GM11168 (cell line): Measurements from ENCODE around the gene WDSUB1.

ENCODE experiments used
- in situ Hi-C: fragments of 300-500 bp; cut with MboI; formaldehyde crosslinking; loops from one replicate; pipeline ENCODE4 v1.12.0; 2022; ENCODE audit warnings: low sequenced_read_pairs; ENCODE audit not compliant: unreplicated experiment

WDSUB1 gene

DNA sequence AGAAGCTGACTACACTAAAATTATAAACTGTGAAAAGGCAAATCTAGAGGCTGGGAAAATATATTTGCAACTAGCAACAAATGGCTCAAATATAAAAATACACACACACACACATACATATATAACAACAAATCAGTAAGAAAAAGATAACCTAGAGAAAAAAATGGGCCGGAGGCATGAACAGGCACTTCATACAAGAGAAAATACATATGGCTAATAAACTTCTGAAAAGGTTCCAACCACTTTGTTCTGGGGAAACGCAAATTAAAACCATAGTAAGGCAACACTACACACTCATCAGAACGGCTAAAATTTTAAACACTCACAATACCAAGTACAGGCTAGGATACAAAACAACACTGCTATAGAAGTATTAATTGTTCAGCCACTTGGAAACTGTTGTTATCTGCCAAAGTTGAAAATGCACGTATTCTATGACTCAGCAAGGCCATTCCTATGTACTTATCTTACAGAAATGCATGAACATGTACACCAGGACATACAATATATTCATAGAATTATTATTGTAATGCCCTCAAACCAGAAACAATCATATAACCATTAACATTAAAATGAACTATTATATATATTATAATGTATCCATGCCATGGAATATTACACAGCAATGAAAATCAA, 15.6 kb downstream of the WDSUB1 start:
- in situ Hi-C loops, result no loop called here

DNA sequence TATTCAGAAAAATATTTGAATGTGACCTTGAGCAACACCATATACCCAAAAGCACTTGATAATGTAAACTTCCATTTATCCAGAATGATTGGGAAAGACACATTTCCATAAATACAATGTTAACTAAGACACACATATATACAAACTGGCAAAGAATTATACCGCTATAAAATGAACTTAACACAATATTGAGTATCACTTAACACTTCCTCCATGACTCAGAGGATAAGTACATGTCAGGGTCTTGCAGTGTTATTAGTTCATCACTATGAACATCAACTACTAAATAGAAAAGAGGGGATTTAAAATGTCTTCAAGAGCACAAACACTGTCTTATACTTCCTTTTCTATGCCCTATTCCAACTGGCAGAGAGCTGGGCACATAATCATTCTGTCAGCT, 18.6 kb downstream of the WDSUB1 start:
- in situ Hi-C loops, result no loop called here

GRCh38 chr2:159266554-159266953, 19.9 kb downstream of the WDSUB1 start:
- in situ Hi-C loops, result no loop called here

DNA sequence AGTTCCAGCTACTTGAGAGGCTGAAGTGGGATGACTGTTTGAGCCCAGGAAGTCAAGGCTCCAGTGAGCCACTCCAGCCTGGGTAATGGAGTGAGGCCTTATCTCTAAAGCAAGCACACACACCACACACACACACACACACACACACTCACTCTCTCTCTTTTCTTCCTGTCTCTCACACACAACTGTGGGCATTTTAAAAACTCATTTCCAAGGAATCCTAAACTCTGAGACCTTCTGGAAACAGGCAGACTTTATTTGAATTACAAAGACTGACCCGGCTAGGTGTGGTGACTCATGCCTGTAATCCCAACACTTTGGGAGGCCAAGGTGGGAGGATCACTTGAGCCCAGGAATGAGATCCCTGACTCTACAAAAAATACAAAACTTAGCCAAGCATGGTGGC, 21.3 kb downstream of the WDSUB1 start:
- in situ Hi-C loops, result no loop called here

DNA sequence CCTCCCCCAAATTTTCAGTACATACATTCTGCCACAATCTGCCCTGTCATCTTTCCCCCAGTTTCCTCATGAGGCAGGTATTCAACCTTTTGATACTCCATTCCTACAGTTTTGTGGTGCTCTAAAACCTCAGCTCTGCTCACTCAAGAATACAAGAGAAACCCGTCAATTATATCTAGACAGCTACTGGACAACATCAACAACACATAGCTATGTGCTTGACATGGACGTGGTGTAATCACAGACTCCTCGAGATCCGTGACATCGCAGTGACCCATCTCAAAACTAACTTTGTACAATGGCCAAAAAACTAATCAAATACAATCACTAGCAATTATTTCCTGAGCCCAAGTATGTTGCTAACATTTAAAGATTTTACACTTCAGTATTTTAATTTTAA, 23.6 kb downstream of the WDSUB1 start:
- in situ Hi-C loops, result no loop called here

GRCh38 chr2:159262226-159262625, 24.3 kb downstream of the WDSUB1 start:
- in situ Hi-C loops, result no loop called here

DNA sequence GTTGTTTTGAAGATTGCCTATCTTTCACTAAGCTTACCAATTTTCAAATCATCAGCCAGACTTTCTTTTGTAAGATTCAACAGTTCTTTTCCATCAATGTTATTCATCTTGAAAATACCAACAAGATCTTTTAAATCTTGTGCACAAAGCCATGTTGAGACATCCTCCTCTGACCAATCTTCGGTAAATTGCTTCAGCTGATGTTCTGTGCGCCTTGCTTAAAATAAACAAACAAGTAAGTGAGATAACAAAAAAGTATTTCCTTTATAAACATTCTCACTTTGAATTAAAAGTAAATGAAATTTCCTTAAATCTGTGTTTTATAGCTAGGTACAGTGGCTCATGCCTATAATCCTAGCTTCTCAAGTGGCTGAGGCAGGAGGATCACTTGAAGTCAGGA, 30.3 kb downstream of the WDSUB1 start:
- in situ Hi-C loops, result no loop called here

DNA sequence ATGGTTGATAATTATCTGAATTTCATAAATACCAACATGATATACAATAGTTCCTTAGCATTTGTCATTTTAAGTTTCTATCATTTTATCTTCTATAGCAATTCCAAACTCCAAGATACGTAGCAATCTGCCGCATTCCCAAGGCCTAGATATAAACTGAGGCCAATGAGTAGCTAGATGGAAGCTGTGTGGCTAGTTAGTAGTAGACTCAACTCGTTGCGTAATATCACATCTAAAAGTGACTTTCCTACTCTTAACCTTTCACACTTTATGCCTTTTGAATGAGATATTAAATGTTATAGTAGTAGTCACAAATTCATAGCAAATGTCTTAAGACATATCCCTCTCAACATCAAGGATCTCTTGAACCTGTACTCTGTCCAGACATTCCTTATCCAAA, 33.6 kb downstream of the WDSUB1 start:
- in situ Hi-C loops, result no loop called here

GRCh38 chr2:159251296-159252173, 35.0 kb downstream of the WDSUB1 start:
- in situ Hi-C loops, result no loop called here

DNA sequence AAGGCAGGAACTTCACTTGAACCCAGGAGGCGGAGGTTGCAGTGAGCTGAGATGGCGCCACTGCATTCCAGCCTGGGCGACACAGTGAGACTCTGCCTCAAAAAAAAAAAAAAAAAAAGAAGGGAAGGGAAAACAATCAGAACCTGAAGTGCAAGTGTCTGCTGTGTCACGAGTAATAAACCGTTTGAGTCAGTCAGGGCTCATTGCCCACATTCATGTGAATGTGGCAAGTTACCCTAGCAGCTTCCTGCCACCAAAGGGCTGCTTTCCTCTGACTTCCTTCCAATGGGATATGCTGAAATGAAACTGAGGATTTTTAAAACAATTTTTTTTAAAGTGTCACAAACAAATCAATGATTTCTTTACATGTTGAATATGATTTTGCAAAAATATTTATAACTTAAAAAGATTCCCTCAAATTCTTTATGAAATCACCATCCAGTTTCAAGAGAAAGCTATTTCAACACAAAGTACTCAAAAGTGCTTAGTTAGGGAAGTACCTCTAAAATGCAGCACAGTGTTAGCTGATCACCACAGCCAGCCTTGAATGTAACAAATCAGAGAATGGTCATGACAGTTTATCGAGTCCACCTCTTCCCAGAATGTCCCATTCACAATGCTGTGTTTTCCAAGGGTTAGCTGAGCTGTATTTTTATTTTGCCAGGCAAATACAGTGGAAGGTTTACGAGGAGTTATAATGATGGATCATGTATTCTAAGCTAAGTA, 36.4 kb downstream of the WDSUB1 start:
- in situ Hi-C loops, result no loop called here

DNA sequence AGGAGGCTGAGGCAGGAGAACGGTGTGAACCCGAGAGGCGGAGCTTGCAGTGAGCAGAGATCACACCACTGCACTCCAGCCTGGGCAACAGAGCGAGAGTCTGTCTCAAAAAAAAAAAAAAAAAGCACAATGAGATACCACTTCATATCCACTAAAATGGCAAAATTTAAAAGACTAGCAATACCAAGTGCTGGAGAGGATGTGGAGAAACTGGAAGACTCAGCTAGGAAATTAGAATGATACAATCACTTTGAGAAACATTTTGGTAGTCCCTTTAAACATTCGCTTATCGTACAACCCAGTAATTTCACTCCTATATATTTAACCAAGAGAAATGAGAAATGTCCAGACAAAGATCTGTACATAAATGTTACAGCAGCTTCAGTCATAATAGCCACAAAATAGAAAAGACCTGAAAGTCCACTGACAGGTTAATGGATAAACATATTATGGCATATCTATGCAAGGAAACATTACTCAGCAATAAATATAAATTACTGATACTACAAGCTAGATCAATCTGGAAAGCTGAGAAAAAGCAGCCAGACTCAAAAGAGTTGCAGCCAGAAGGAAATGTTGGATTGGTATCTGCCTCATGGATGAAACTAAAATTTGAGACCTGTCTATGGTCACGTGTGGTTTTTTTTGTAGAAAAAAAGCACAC, 40.0 kb downstream of the WDSUB1 start:
- in situ Hi-C loops, result no loop called here

GRCh38 chr2:159243529-159243928, 43.0 kb downstream of the WDSUB1 start:
- in situ Hi-C loops, result no loop called here

- in situ Hi-C loops, result no loop called here
These were observed 51.6 kb downstream of the WDSUB1 start for GRCh38 chr2:159234868-159235267.

DNA sequence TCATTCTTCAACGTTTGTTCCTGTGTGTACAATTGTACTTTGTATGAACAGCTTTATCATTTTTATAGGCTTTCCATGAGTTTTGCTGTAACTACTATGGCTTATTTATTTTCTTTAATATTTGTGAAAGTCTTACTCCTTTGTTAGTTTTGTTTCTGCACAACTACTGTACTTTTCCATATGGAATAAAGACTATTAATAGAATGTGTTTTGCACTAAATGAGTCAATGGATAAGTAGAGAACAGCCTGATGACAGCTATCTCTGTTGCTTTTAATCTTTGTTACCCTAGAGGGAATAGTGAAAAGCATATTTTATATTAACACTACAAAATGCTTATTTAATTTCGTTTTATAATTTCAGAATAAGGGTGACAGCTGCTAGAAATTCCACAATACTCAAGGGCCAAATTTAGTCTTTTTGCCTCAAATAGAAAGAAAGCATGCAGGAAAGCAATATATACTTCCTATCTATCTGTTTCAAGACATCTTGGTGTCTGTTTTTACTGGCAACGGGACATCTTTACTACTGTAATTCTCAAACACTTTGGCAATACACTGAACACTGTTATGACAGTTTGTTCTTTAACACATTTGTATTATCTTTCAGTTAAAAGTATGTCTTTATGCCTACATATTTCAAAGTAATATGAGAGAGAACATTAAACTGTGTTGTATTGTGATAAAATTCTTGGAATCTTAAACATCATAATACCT, 53.9 kb downstream of the WDSUB1 start:
- in situ Hi-C loops, result no loop called here

DNA sequence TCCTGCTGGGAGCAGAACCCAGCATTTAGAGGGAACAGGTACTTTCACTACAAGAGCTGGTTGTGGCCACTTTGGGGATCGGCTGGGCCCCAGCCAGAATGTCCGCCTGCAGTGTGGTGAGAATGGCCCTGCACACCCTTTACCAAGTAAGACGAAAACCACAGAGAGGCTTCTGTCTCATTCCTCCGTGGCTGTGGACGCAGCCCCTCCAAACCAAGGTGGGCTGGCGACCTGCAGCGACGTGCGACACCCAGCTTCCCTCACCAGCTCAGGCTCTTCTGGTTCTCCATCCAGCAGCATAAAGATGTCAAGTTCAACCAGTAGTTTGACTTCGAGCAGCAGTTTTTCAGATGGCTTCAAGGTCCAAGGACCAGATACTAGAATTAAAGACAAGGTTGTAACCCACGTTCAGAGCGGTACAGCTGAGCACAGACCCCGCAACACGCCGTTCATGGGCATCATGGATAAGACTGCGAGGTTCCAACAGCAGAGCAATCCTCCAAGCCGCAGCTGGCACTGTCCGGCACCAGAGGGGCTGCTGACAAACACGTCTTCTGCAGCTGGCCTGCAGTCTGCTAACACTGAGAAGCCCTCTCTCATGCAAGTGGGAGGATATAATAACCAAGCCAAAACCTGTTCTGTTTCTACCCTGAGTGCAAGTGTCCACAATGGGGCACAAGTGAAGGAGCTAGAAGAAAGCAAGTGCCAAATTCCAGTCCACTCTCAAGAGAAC, 56.2 kb downstream of the WDSUB1 start:
- in situ Hi-C loops, result no loop called here

DNA sequence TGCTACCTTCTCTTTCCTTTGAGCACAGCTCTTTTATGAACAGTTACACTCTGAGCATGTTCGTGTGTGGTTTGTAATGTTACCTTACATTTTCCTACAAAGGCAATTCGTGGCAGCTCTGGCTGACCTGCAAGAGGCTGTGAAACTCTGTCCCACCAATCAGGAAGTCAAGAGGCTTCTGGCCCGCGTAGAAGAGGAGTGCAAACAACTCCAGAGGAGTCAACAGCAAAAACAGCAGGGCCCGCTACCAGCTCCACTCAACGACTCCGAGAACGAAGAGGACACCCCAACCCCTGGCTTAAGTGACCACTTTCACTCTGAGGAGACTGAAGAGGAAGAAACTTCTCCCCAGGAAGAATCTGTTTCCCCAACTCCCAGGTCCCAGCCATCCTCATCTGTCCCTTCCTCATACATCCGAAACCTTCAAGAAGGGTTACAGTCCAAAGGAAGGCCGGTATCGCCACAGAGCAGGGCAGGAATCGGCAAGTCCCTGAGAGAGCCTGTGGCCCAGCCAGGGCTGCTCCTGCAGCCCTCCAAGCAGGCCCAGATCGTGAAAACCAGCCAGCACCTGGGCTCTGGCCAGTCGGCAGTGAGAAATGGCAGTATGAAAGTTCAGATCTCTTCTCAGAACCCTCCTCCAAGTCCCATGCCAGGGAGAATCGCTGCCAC, 56.9 kb downstream of the WDSUB1 start:
- in situ Hi-C loops, result no loop called here

GRCh38 chr2:159228081-159228581, 58.4 kb downstream of the WDSUB1 start:
- in situ Hi-C loops, result no loop called here

- in situ Hi-C loops, result no loop called here
These were observed 59.0 kb downstream of the WDSUB1 start for GRCh38 chr2:159227467-159227866.
